ENCODE results near the gene ENPP3. TPM values are rescaled to one million over a fixed set of nuclear protein-coding genes. Genes with fewer than 3 reads are reported as not detected.
"Not testable (repeated sequence)": the region's sequence is repeated elsewhere in the genome, so short reads cannot be mapped to it uniquely, and the experiment has no call there.

Gene ENPP3
- total RNA-seq, 1 donor from 2014 or later, result 0.08 TPM

DNA sequence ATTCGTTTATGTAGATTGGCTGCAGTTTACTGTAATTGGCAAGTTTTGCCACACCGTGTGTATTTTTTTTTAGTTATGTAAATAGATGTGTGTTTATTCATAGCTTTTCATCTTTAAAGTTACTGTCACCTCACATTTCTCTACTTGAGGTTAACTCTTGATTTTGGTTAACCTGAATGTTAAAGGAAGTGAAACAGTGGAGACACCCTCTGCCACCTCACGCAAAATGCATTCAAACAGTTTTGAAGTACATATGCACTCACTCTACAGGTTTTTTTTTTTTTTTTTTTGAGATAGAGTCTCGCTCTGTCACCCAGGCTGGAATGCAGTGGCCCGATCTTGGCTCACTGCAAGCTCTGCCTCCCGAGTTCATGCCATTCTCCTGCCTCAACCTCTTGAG, 46.4 kb downstream of the ENPP3 start:
- DNase-seq (ENCODE audit: low read depth), result no peak

DNA sequence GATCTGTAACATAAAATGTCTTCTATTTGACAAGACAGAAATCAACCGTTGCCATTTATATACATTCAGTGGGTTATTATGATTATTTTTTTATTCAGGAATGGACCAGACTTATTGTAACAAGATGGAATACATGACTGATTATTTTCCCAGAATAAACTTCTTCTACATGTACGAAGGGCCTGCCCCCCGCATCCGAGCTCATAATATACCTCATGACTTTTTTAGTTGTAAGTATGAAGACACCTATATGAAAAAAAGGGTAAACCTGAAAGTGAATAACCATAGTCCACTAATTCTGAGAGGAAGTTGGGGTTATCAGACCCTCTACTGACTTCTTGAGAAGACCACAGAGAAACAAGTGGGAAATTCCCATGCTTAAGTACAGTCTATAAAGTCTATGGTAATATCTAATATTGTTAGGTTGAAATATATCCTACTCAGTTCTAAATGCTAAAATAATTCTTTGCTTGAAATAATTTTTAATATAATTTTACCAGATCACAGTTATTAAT, 48.2 kb downstream of the ENPP3 start:
- no peak for DNase-seq (ENCODE audit: low read depth)

DNA sequence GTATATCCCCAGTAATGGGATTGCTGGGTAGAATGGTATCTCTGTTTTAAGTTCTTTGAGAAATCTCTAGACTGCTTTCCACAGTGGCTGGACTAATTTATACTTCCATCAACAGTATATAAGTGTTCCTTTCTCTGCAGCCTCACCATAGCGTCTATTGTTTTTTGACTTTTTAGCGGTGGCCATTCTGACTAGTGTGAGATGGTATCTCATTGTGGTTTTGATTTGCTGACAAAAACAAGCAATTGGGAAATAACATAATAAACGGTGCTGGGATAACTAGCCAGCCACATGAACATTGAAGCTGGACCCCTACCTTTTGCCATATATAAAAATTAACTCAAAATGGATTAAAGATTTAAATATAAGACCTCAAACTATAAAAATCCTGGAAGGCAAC, 49.9 kb downstream of the ENPP3 start:
- DNase-seq (ENCODE audit: low read depth), result no peak

DNA sequence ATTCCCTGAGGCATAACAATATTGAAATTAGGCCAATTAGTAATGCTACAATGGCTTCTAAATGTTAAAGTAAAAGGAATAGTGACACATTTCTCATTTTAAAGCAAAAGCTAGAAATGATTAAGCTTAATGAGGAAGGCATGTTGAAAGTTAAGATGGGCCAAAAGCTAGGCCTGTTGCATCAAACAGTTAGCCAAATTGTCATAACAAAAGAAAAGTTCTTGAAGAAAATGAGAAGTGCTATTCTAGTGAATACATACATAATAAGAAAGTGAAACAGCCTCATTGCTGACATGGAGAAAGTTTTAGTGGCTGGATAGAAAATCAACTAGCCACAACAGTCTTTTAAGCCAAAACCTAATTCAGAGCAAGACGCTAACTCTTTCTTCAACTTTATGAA, 51.2 kb downstream of the ENPP3 start:
- DNase-seq (ENCODE audit: low read depth), result no peak

DNA sequence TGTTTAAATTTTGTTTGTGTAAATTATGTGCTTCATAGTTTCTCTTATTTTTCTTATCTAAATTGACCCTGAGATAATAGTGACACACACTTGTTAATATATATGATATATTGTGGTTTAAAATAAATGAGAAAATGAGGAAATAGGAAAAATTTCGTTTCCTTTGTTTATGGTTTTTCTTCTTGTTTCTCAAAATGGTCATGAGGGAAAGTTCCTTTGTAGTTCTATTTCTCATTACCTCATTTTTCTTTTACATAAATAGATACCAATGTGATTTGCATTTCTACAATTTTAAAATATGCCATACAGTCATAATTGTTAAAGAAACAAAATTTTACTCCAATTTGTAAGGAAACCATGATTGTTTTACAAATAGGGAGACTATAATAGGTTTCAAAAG, 54.9 kb downstream of the ENPP3 start:
- DNase-seq (ENCODE audit: low read depth), result no peak

DNA sequence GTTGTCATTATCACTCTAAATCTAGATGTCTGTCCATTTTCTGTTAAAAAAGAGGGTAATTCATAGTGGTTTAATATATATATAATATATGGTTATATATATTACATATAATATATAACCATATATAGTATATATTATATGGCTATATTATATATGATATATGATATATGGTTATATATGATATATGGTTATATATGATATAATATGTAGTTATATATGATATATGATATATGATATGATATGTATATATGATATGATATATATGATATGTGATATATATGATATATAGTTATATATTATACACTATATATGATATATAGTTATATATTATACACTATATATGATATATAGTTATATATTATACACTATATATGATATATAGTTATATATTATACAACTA, 55.5 kb downstream of the ENPP3 start:
- no peak for DNase-seq (ENCODE audit: low read depth)

DNA sequence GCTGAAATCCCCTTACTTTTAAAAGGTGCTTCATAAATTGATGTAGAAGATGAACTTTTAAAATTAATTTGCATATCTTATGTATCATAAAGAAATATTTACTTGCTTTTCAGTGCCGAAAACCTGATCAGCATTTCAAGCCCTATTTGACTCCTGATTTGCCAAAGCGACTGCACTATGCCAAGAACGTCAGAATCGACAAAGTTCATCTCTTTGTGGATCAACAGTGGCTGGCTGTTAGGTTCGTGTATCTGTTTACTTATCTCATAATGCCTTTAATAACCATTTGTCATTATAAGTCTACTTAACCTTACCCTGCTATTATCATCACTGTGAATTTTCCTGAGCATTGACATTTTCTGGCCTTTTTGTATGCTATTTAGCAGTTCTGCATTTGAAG, 56.3 kb downstream of the ENPP3 start:
- no peak for DNase-seq (ENCODE audit: low read depth)

DNA sequence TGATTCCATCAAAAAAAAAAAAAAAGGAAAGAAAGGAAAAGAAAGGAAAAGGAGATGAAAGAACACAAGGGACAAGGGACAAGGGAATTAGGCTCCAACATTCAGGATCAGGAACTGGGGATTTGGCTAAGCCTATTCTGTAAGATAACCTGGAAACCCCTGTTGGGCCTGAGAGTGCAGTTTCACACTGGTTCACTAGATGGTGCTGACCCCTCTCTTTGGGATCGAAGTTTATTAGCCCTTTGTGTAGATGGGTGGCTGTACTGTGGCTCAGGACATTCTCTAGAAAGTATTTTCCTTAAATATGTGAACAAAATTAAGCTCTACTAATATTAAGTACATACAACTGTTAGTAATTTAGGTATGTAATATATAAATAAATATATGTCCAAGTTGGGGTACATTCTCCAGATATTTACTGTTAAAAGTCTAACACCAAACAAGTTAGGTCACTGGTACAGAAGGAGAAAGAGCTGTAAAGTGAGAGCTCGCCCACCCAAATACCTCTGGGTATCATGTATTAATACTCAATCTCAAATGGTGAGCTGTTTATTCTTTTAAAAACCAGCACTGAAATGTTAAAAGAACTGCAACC, 57.8 kb downstream of the ENPP3 start:
- DNase-seq (ENCODE audit: low read depth), result peak; percentile 82

DNA sequence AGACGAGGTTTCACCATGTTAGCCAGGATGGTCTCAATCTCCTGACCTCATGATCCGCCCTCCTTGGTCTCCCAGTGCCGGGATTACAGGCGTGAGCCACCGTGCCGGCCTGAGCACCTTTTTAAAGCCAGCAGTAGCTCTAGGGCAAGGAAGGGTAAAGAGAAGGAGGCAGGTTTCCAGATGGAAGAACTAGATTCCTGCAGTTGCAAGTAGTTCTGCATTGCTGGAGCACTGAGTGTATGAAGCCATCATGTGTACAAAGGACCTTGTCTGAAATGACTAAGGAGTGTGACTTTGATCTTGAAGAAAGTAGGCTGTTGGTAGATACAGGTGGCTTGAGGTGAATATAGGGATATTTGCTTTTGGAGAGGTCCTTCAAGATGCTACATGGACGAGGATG, 59.9 kb downstream of the ENPP3 start:
- DNase-seq (ENCODE audit: low read depth), result no peak

DNA sequence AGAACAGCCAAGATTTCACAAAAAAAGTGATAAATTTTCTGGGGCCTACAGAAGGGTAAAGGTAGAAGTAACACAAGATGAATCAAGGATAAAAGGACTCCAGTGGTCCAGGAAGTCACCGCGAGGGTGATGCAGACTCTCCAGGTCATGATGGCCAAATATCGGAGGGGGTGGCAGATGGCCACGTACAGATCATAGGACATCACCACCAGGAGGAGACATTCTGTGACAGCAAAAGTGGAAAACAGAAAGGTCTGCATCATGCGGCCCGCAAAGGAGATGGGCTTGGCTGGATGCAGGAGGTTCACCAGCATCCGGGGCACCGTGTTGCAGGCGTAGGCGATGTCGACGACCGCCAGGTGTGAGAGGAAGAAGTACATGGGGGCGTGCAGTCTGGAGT, 63.7 kb downstream of the ENPP3 start:
- DNase-seq (ENCODE audit: low read depth), result not testable (repeated sequence)

DNA sequence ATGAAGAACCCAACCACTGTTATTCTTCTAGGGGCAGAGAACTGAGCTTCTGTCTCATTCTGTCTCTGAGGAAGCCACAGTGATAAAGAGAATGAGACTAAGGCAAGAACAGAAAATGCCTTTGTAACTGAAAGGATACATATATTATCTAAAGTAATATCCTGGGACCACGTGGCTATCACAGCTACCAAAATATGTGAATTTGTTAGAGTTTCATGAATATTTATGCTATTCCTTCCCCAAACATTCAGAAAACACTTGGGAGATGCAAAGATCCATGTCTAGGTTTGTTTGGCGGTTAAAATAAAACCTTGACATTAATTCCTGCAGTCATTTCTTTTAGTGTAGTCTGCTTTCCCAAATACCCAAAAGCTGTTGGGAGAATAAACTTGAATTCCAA, 66.8 kb downstream of the ENPP3 start:
- DNase-seq (ENCODE audit: low read depth), result not testable (repeated sequence)

DNA sequence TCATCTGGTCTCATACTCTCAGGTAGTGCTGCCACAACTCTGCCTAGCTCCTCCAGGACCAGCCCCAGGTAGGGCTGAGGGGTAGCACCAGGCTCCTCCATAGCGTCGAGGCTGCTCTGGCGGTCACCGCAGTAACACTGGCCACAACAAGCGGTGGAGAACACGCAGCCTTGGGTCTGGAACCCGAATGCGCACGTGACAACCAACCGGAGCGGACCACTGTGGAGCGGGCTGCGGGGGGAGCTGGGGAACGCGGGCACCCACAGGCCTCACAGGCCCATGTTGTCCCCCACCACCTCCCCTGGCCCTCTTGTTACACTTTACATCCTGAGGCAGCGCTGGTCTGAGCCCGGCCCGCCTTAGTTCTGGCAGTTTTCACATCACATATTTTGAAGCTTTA, 73.8 kb downstream of the ENPP3 start, which contains the start of gene CTAGE9:
CTAGE9 (minus strand) TSS at position 101 of the 400 bp plus-strand sequence; CDS start at position 101, 0 bp downstream.
- DNase-seq (ENCODE audit: low read depth), result not testable (repeated sequence)

DNA sequence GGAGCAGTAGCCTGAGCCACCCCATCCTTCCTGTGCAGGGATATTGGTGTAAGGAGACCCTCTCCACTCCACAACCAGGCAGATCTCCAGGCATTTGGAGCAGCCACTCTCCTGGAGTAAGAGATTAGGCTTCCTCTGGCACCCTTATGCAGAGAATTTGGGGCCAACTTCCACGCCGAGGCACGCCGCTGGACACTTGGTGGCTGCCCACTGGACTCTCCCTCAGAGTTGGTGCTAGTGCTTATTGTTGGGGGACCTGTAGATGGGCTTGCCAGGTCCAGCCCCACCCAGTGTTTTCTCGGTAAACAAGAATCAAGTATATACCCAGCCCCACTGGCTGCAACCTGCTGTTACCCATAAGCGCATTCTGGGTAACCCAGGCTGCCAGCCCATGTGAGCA, 78.5 kb downstream of the ENPP3 start:
- DNase-seq (ENCODE audit: low read depth), result not testable (repeated sequence)

DNA sequence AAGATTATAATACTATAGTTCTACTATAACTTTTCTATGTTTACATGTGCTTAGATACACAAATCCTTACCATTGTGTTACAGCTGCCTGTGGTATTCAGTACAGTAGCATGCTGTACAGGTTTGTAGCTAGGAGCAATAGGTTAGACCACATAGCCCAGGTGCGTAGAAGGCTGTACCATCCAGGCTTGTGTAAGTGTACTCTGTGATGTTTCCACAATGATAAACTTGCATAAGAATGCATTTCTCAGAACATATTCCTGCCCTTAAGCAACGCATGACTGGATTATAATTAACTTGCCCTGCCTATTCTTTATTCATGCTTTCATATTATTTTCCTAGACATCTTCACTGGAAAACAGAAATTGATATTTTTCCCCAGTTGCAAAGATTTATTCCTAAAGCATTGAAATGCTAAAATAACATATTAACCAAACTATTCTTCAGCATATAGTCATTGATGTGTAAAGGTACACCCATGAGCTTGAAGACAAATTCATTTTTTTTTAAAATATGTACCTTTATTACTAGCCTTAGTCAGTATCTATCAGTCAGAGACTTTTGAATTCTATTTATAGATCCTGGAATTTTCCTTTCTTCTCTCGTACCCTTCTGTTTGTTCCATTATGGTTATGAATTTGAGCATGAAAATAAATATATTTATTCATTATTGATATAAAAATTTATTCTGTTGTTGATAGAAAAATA, 80.9 kb downstream of the ENPP3 start:
- DNase-seq (ENCODE audit: low read depth), result no peak

DNA sequence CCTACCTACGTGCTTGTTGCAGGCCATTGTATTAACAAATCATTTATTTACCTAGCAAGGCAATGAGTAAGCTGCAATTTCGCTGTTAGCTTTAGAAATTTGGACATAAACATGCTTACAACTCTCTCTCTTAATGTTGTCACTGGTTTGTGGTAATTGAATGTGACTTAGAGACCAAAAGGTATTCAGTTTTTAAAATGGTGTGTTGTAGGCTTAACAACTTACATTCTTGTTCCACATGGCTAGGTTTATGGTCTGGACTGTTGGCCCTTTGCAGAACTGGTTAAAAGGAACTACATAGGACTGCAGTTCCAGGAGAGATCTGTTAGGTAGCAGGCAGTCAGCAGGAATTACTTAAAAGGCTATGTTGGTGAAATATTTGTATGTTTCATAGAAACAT, 84.1 kb downstream of the ENPP3 start:
- no peak for DNase-seq (ENCODE audit: low read depth)

DNA sequence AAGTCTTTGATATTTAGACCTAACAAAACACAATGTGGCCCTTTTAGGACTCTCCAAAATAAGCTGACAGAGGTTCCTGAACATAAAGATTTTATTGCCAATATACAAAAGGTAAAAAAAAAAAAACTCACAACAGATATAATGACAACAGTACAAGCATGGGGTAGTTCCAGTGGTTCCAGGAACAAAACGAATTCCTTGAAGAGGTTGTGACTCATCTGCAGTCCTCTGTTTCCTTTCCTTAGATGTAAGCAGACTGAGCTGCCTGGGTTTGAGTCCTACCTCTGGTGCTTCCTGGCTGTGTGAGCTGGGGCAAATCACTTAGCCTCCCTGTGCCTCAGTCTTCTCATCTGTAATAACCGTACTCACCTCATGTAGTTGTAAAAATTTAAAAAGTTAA, 87.0 kb downstream of the ENPP3 start:
- DNase-seq (ENCODE audit: low read depth), result no peak

DNA sequence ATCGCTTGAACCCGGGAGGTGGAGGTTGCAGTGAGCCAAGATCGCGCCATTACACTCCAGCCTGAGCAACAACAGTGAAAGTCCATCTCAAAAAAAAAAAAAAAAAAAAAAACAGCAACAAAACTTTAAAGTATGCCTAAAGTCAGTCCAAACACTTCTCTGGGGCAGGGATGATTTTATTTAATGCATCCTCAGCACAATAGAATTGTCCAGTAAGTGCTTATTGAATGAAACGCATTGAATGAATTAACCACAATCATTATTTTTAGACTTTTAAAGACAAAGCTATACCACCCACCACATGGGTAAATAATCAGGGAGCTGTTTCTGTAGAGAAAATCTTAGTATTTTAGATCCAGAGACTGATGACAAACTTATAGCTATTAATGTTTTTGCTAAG, 90.4 kb downstream of the ENPP3 start:
- DNase-seq (ENCODE audit: low read depth), result no peak

DNA sequence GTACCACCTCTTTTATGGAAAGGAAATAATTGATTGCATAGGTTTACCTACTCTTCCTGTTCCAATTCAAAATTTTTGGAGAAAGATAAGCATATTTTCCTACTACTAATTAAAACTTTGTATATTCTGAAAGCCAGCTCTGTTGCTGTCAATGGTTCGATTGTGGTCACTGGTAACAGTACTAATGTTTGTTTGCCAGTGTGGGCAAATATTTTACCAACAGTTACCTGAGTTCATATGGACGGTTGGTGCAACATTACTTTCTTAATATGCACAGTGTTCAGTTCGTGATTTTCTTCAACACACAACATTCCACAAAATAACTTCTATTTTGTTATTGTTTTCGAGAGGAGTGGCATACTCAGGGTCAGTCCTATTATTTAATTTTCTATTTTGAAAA, 90.8 kb downstream of the ENPP3 start:
- no peak for DNase-seq (ENCODE audit: low read depth)

DNA sequence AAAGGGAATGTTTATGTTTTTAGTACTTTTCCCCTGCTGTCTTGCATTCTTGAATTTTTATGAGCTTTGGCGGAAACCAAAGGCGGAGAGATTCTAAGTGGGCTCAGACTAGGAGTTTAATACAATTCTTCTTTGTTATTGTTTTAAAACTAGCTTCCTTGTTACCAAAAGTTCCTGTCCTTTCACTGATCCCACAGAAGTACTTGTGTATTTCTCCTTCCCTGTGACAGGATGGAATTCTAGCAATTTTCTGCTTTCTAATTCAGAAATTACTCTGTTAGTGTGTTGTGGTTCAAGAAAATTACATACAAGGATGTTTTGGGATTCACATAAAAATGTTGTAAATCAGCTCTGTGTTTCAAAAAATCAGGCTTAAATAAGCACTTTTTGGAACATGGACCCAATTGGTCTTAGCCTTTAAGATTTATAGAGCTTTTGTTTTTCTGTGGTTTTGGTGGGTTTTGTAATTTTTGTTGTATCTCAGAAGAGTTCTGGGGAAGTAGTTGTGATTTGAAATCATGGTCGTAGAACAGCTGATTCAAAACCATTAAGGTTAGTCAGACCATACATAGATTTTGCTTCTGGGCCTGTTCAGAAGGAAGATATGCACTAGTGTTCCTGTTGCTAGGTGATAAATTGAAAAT, 91.3 kb downstream of the ENPP3 start:
- DNase-seq (ENCODE audit: low read depth), result peak; percentile 19

DNA sequence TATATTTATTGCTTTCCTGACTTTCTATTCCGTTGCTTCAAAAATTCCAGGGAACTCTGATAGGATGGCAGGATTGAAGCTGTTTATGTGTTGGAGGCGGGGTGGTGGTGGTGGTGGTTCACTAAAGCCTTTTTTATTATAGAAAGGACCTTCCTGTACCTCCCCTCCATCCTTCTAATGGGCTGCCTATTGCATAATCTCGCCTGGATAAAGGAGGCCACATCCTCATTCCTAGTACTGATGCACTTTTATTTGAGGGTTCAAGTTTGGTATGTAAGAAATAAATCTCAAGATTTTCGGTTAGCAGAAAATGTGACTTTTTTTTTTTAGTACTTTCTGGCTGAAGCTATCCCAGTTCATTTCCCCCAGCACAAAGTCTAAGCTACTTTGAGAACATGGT, 92.4 kb downstream of the ENPP3 start:
- DNase-seq (ENCODE audit: low read depth), result no peak

DNA sequence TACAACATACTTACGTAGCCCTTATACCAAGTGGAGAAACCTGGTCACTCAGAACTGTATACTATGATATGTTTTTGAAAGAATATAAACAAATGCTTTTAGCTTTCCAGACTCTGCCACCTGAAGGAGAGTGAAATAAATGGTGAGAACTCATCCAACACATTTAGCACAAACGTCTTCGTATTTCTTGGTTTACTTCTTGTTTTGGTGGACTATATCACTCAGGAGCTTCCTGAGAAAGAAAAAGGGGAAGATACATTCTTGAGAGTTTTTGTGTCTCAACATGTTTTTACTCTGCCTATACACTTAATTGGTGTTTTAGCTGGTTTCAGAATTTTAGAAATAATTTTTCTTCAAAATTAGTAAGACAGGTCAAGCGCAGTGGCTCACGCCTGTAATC, 93.2 kb downstream of the ENPP3 start:
- no peak for DNase-seq (ENCODE audit: low read depth)

DNA sequence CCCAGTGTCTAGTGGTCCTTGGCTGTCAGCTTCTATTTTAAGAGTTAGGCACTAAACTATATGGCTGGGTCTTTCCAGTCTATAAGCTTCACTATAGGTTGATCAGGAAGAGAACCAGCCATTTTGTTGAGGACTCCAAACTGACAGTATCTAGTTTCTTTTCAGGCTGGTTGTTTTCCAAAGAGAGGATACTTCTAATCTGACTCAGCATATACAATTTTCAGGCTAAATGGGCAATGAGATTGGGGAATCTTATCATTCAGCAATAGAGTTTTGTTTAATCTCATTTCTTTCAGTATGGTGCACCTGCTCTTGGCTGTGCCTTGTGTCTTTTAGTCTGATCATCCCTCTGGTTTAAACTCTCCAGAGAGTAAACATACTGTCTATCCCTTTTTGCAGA, 94.1 kb downstream of the ENPP3 start:
- no peak for DNase-seq (ENCODE audit: low read depth)

Measured in myocyte (in vitro differentiated cells).